ENCODE measurements around the gene PPP2R5E.

PPP2R5E gene

DNA sequence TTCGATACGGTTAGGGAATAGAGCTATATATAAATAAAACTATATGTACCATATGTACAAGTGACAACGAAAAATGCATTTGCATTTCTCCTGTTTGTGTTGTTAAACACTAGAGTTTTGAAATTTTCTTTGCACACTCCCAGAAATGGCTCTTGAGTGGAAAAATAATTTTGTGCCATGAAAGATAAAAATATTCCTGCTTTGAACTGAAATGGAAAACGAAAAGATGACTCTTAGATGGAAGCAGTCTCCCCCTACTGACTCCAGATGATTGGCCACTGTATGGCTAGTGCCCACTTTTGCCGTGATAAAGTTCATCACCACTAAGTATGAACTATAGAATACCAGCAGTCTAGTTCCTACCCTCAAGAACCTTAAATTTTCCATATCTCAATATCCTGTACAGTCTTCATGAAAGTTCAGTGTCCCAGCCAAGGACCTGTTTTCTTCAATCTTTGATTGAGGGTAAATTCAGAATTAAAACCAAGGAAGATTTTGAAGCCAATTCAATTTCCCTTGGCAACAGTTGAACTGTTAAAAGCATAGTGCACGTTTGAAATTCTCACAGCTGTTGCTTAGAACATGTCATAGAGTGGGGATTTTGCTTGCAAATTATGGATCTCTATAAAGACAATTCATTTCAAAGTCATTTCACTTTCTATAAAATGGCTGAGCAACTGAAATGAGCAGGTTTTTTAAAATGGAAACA lies 1.6 kb upstream of the PPP2R5E start:
- POLR2A ChIA-PET (ENCODE audit: low non-redundant PET) = no interaction called here
- no peak overlapping the region for H3K27ac ChIP-seq
- TF ChIP-seq, protein P1, sequence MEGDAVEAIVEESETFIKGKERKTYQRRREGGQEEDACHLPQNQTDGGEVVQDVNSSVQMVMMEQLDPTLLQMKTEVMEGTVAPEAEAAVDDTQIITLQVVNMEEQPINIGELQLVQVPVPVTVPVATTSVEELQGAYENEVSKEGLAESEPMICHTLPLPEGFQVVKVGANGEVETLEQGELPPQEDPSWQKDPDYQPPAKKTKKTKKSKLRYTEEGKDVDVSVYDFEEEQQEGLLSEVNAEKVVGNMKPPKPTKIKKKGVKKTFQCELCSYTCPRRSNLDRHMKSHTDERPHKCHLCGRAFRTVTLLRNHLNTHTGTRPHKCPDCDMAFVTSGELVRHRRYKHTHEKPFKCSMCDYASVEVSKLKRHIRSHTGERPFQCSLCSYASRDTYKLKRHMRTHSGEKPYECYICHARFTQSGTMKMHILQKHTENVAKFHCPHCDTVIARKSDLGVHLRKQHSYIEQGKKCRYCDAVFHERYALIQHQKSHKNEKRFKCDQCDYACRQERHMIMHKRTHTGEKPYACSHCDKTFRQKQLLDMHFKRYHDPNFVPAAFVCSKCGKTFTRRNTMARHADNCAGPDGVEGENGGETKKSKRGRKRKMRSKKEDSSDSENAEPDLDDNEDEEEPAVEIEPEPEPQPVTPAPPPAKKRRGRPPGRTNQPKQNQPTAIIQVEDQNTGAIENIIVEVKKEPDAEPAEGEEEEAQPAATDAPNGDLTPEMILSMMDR (conservative IDR thresholded peaks at IDR 0.05; ENCODE audit: low read depth) = peak; percentile 43
- peak; percentile 15 for DNase-seq (ENCODE audit: low spot score)
- CTCF ChIA-PET = interaction anchor here (0.5 to 0.8 kb wide), 5 partner anchors 35 to 648 kb away, joined by 3 to 6 read pairs (median 4); no protein-coding TSS in a partner anchor

GRCh38 chr14:63543826-63544406 lies 739 bp upstream of the PPP2R5E start:
- POLR2A ChIA-PET (ENCODE audit: low non-redundant PET) = interaction anchor here (0.5 to 0.8 kb wide), 3 partner anchors 80 to 146 kb away, joined by 8 to 9 read pairs (median 8); partner anchors contain the start of gene WDR89
- no peak for DNase-seq (ENCODE audit: low spot score)
- CTCF ChIA-PET = interaction anchor here (0.5 to 0.8 kb wide), 7 partner anchors 24 to 647 kb away, joined by 3 to 6 read pairs (median 4); no protein-coding TSS in a partner anchor
- peak overlapping the region; percentile 96 for H3K27ac ChIP-seq
- TF ChIP-seq, protein P1 (conservative IDR thresholded peaks at IDR 0.05; ENCODE audit: low read depth) = no peak

- CTCF ChIA-PET = interaction anchor here (0.6 kb wide), 1 partner anchor 1358 kb away, joined by 3 read pairs; no protein-coding TSS in a partner anchor
- POLR2A ChIA-PET (ENCODE audit: low non-redundant PET) = interaction anchor here (0.7 kb wide), 1 partner anchor 58 kb away, joined by 4 read pairs; no protein-coding TSS in a partner anchor
- TF ChIP-seq, protein P1 (conservative IDR thresholded peaks at IDR 0.05; ENCODE audit: low read depth) = no peak
- H3K27ac ChIP-seq = peak overlapping the region; percentile 96
- peak; percentile 14 for DNase-seq (ENCODE audit: low spot score)
Measured at GRCh38 chr14:63542231-63542999, 762 bp downstream of the PPP2R5E start.

- TF ChIP-seq, protein P1 (conservative IDR thresholded peaks at IDR 0.05; ENCODE audit: low read depth) = no peak
- no peak overlapping the region for H3K27ac ChIP-seq
- POLR2A ChIA-PET (ENCODE audit: low non-redundant PET) = no interaction called here
- CTCF ChIA-PET = no interaction called here
- no peak for DNase-seq (ENCODE audit: low spot score)
Measured at GRCh38 chr14:63535918-63536317, 7.3 kb downstream of the PPP2R5E start.

GRCh38 chr14:63533474-63533873 lies 9.7 kb downstream of the PPP2R5E start:
- TF ChIP-seq, protein P1 (conservative IDR thresholded peaks at IDR 0.05; ENCODE audit: low read depth) = no peak
- CTCF ChIA-PET = no interaction called here
- no peak for DNase-seq (ENCODE audit: low spot score)
- POLR2A ChIA-PET (ENCODE audit: low non-redundant PET) = no interaction called here
- H3K27ac ChIP-seq = no peak overlapping the region

GRCh38 chr14:63524537-63525155 lies 18.5 kb downstream of the PPP2R5E start:
- no peak for DNase-seq (ENCODE audit: low spot score)
- ChIA-PET POLR2A (ENCODE audit: low non-redundant PET) (no interaction called here), CTCF (interaction anchor here (0.6 kb wide), 1 partner anchor 342 kb away, joined by 3 read pairs; no protein-coding TSS in a partner anchor)
- peak overlapping the region; percentile 22; the same call in 1 of the 2 replicates for H3K27ac ChIP-seq
- TF ChIP-seq, protein P1 (conservative IDR thresholded peaks at IDR 0.05; ENCODE audit: low read depth) = no peak

Data from RWPE1 (cell line).